ENCODE results near the gene SERPINB4. TPM values are rescaled to one million over a fixed set of nuclear protein-coding genes. Genes with fewer than 3 reads are reported as not detected.

SERPINB4 gene
- total RNA-seq, 1 donor from 2014 or later = not detected

DNA sequence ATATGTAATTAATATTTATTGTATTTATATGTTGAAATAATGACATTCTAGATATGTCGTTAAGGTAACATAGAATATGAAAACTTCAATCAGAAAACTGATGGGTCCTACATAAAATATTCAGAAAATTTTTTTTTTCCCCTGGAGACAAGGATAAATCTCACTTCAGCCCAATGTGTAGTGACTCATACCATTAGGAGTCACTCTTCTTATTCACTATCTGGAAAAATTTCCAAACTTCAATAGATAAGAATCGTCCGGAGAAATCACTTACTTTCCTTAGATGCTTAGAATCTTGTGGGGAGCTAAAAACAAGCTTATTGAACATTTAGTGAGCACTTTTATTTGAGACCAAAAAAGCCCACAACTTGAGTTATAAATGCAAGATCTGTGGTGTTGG is 52.3 kb downstream of the SERPINB4 start:
- H3K9me3 ChIP-seq (ENCODE audit: insufficient read depth, low read depth, low read length) = no peaks in the 10 kb centered on the region
- no peak overlapping the region for H3K27ac Mint-ChIP-seq (ENCODE audit: unreplicated experiment)

DNA sequence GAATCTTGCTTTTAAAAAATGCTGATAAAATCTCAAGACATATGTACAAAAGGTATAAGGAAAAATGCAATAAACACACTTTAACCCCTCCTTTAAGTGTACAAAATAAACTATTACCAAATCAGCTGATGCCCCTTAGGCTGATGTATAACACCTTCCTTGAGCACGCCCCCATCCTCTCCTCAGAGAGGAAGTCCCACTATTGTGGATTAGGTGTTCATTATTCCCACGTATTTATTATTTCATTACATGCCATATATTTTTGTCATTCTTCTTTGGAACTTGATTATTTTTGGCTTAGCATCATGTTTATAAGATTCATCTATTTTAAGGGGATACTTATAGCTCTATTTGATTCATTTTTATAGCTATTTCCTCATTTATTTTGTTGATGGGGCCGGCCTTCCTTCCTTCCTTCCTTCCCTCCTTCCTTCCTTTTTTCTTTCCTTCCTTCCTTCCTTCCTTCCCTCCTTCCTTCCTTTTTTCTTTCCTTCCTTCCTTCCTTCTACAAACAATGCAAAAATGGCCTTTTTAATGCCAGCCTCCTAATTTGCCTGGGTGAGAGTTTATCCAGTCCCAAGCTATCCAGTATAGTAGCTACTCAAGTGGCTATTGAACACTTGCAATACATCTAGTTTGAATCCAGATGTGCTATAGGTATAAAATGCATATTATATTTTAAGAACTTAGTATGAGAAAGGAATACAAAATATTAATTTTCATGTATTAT is 52.9 kb downstream of the SERPINB4 start:
- no peak overlapping the region for H3K4me3 ChIP-seq (ENCODE audit: insufficient read depth, low read depth, low read length)
- no peak for TF ChIP-seq EZH2 (IDR thresholded peaks at IDR 0.05; ENCODE audit: insufficient read depth, low read length)
- TF ChIP-seq, protein P1, sequence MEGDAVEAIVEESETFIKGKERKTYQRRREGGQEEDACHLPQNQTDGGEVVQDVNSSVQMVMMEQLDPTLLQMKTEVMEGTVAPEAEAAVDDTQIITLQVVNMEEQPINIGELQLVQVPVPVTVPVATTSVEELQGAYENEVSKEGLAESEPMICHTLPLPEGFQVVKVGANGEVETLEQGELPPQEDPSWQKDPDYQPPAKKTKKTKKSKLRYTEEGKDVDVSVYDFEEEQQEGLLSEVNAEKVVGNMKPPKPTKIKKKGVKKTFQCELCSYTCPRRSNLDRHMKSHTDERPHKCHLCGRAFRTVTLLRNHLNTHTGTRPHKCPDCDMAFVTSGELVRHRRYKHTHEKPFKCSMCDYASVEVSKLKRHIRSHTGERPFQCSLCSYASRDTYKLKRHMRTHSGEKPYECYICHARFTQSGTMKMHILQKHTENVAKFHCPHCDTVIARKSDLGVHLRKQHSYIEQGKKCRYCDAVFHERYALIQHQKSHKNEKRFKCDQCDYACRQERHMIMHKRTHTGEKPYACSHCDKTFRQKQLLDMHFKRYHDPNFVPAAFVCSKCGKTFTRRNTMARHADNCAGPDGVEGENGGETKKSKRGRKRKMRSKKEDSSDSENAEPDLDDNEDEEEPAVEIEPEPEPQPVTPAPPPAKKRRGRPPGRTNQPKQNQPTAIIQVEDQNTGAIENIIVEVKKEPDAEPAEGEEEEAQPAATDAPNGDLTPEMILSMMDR (IDR thresholded peaks at IDR 0.05; ENCODE audit: insufficient read depth, low read depth, low read length) = no peak
- FAIRE-seq (no peak), DNase-seq (ENCODE audit: low read depth) (no peak)
- H3K36me3 ChIP-seq (ENCODE audit: insufficient read depth, low read length) = no peaks in the 10 kb centered on the region
- no peaks in the 10 kb centered on the region for H3K79me2 ChIP-seq (ENCODE audit: insufficient read depth, low read length)
- no peaks in the 10 kb centered on the region for H3K9me3 ChIP-seq (ENCODE audit: insufficient read depth, low read depth, low read length)
- no peaks in the 10 kb centered on the region for H3K4me1 ChIP-seq (ENCODE audit: insufficient read depth, low read length)
- no peak overlapping the region for H3K4me2 ChIP-seq (ENCODE audit: low read length)
- H3K27me3 ChIP-seq (ENCODE audit: insufficient read depth, low read length) = no peaks in the 10 kb centered on the region
- peaks cover 4% of the 10 kb centered on the region for H3K36me3 Mint-ChIP-seq (ENCODE audit: low read depth, unreplicated experiment)
- no peak overlapping the region for H3K27ac ChIP-seq (ENCODE audit: low read depth, low read length)
- H3K9me3 Mint-ChIP-seq (ENCODE audit: unreplicated experiment) = peaks cover 2% of the 10 kb centered on the region
- no peaks in the 10 kb centered on the region for H3K4me1 Mint-ChIP-seq (ENCODE audit: low read depth, unreplicated experiment)
- no peak overlapping the region for H3K27ac Mint-ChIP-seq (ENCODE audit: unreplicated experiment)
- H4K20me1 ChIP-seq (ENCODE audit: insufficient read depth, low read length) = no peaks in the 10 kb centered on the region
- H2AFZ ChIP-seq (ENCODE audit: low read depth, low read length) = no peak overlapping the region
- H3K4me3 Mint-ChIP-seq (ENCODE audit: unreplicated experiment) = no peak overlapping the region
- no peaks in the 10 kb centered on the region for H3K27me3 Mint-ChIP-seq (ENCODE audit: low read depth, unreplicated experiment)
- no peak overlapping the region for H3K9ac ChIP-seq (ENCODE audit: low read length)

More for the DNA sequence above, 52.3 kb downstream of the SERPINB4 start:
- no peak overlapping the region for H2AFZ ChIP-seq (ENCODE audit: low read depth, low read length)
- no peaks in the 10 kb centered on the region for H3K4me1 ChIP-seq (ENCODE audit: insufficient read depth, low read length)
- H3K4me2 ChIP-seq (ENCODE audit: low read length) = no peak overlapping the region
- DNase-seq (ENCODE audit: low read depth) (no peak), FAIRE-seq (peak; percentile 68)
- no peaks in the 10 kb centered on the region for H3K27me3 ChIP-seq (ENCODE audit: insufficient read depth, low read length)
- H3K27ac ChIP-seq (ENCODE audit: low read depth, low read length) = no peak overlapping the region
- Mint-ChIP-seq H3K27me3 (ENCODE audit: low read depth, unreplicated experiment) (no peaks in the 10 kb centered on the region), H3K36me3 (ENCODE audit: low read depth, unreplicated experiment) (peaks cover 4% of the 10 kb centered on the region), H3K4me1 (ENCODE audit: low read depth, unreplicated experiment) (no peaks in the 10 kb centered on the region), H3K4me3 (ENCODE audit: unreplicated experiment) (no peak overlapping the region), H3K9me3 (ENCODE audit: unreplicated experiment) (peaks cover 2% of the 10 kb centered on the region)
- TF ChIP-seq, protein P1 (IDR thresholded peaks at IDR 0.05; ENCODE audit: insufficient read depth, low read depth, low read length) = no peak
- TF ChIP-seq EZH2 (IDR thresholded peaks at IDR 0.05; ENCODE audit: insufficient read depth, low read length) = no peak
- no peaks in the 10 kb centered on the region for H3K79me2 ChIP-seq (ENCODE audit: insufficient read depth, low read length)
- H3K9ac ChIP-seq (ENCODE audit: low read length) = no peak overlapping the region
- H4K20me1 ChIP-seq (ENCODE audit: insufficient read depth, low read length) = no peaks in the 10 kb centered on the region
- H3K36me3 ChIP-seq (ENCODE audit: insufficient read depth, low read length) = no peaks in the 10 kb centered on the region
- H3K4me3 ChIP-seq (ENCODE audit: insufficient read depth, low read depth, low read length) = no peak overlapping the region

DNA sequence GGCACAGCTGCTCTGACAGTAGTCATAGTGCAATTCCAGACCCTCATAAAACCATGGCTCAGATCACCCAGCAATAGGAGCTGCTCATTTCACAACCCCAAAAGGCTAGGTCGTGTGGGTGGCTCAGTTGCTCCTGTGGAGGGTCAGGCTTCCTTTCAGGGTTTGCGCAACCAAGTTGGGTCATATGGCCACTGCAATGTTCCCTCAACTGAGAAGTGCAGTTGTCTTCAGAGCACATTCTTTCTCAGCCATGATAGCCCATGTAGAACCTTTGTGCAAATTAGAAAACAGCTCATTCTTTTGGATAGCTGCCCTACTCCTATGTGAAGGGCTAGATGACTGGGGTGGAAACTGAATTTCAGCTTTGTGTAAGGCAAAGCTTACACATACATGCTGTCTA is 53.7 kb downstream of the SERPINB4 start:
- Mint-ChIP-seq H3K9me3 (ENCODE audit: unreplicated experiment) (peaks cover 2% of the 10 kb centered on the region), H3K36me3 (ENCODE audit: low read depth, unreplicated experiment) (peaks cover 4% of the 10 kb centered on the region), H3K27ac (ENCODE audit: unreplicated experiment) (no peak overlapping the region), H3K27me3 (ENCODE audit: low read depth, unreplicated experiment) (no peaks in the 10 kb centered on the region), H3K4me3 (ENCODE audit: unreplicated experiment) (no peak overlapping the region), H3K4me1 (ENCODE audit: low read depth, unreplicated experiment) (no peaks in the 10 kb centered on the region)
- Histone ChIP-seq H4K20me1 (ENCODE audit: insufficient read depth, low read length) (no peaks in the 10 kb centered on the region), H3K36me3 (ENCODE audit: insufficient read depth, low read length) (no peaks in the 10 kb centered on the region), H3K79me2 (ENCODE audit: insufficient read depth, low read length) (no peaks in the 10 kb centered on the region), H3K27ac (ENCODE audit: low read depth, low read length) (no peak overlapping the region), H3K4me3 (ENCODE audit: insufficient read depth, low read depth, low read length) (no peak overlapping the region), H3K9me3 (ENCODE audit: insufficient read depth, low read depth, low read length) (no peaks in the 10 kb centered on the region), H3K4me1 (ENCODE audit: insufficient read depth, low read length) (no peaks in the 10 kb centered on the region), H3K4me2 (ENCODE audit: low read length) (no peak overlapping the region), H3K9ac (ENCODE audit: low read length) (no peak overlapping the region), H2AFZ (ENCODE audit: low read depth, low read length) (no peak overlapping the region), H3K27me3 (ENCODE audit: insufficient read depth, low read length) (no peaks in the 10 kb centered on the region)
- DNase-seq (ENCODE audit: low read depth) = no peak
- TF ChIP-seq, protein P1 (IDR thresholded peaks at IDR 0.05; ENCODE audit: insufficient read depth, low read depth, low read length) = no peak
- no peak for TF ChIP-seq EZH2 (IDR thresholded peaks at IDR 0.05; ENCODE audit: insufficient read depth, low read length)
- no peak for FAIRE-seq

Data from astrocyte (in vitro differentiated cells and primary cell).